ENCODE data around the gene LAPTM4A.
A peak's percentile ranks its signal among the peaks of the same experiment; 100 is the strongest.

GRCh38 chr2:20071397-20072383, 20.3 kb upstream of the LAPTM4A start:
- TF ChIP-seq REST (IDR thresholded peaks at IDR 0.05; ENCODE audit: insufficient read depth in 1 of 2, low read depth in 2 of 2, low read length in 2 of 2) = peak in 1 of 2 experiments; percentile 42; a peak in 1 of 4 replicates
- peak; percentile 63 for TF ChIP-seq POLR2AphosphoS5 (IDR thresholded peaks at IDR 0.05; ENCODE audit: low read depth, low read length)
- TF ChIP-seq FOXP2 (optimal IDR thresholded peaks at IDR 0.05; ENCODE audit: borderline replicate concordance, extremely low read depth, extremely low read length, insufficient read depth) = no peak
